ENCODE data around the gene TBC1D21. TPM values are rescaled to one million over a fixed set of nuclear protein-coding genes. Genes with fewer than 3 reads are reported as not detected.

Gene TBC1D21
- total and polyA plus RNA-seq, 10 of the 15 experiments (the other 5 are each of a cell fraction or from before 2014, with no cell fraction given): not detected

DNA sequence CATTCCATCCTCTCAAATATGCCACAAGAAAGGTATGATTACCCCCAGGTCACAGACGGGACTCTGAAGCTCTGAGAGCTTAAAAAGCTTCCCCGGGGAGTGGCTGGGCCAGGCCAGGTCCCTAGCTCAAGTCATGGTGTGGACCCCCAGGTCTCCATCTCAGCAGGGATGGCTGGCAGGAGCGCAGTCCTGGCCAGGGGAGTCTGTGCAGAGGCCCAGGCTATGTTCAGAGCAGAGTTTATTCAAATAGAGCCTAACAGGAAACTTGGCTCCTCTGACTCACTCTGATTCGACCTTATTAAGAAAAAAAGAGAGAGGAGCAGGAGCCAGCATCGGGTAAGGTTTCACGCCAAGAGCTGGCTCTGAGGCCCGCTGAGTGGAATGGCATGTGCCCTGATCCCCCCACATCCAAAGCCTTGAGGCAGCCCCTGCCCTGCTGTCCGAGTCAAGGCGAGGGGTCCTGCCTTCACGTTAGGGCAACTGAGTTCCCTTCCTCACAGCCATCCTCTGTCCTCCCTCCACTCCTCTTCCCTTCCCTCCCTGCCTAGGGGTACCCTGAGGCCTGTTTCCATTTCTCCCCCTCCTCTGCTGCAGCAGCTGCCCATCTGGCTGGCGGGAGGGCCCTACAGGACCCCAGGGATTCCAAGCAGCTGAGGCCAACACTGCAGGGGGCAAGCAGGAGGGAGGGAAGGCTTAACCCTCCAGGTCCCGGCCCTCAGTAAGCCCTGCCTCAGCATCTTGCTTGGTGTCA lies 51.0 kb downstream of the TBC1D21 start:
- H3K36me3 ChIP-seq (ENCODE audit: control insufficient read depth in 2 of 2, insufficient read depth in 2 of 2, low read length in 1 of 2): no peaks in the 10 kb centered on the region
- CTCF ChIA-PET: interaction anchor here (1.0 kb wide), 1 partner anchor 50 kb away, joined by 3 read pairs; no protein-coding TSS in a partner anchor
- H3K4me1 ChIP-seq (ENCODE audit: control insufficient read depth, insufficient read depth, low read length): no peaks in the 10 kb centered on the region
- no peak overlapping the region for H3K4me2 ChIP-seq (ENCODE audit: control insufficient read depth, insufficient read depth)
- H3K79me2 ChIP-seq (ENCODE audit: control insufficient read depth, insufficient read depth, low read length): no peaks in the 10 kb centered on the region
- no peak overlapping the region for H3K4me3 ChIP-seq
- H3K27me3 ChIP-seq (replicated peaks in 1 of 2; ENCODE audit: control insufficient read depth in 2 of 2, insufficient read depth in 2 of 2, low read length in 1 of 2): peaks cover 8 to 11% of the 10 kb centered on the region in 2 experiments
- WGBS (ENCODE audit: insufficient coverage, insufficient replicate concordance, low lambda C conversion rate, missing lambda C conversion rate): 8% methylated on average over 12 of the region's 12 CpGs
- RAD21 ChIA-PET (ENCODE audit: unreplicated experiment): no interaction called here
- in situ Hi-C loops (cut with MboI): no loop called here
- no peak overlapping the region for H3K9ac ChIP-seq (ENCODE audit: control insufficient read depth, insufficient read depth, low read length)
- no peak for DNase-seq (ENCODE audit: low read depth, low spot score)
- no peak for ATAC-seq
- no peaks in the 10 kb centered on the region for H3K9me3 ChIP-seq (replicated peaks; ENCODE audit: control insufficient read depth, insufficient read depth, low read length)
- no peaks in the 10 kb centered on the region for H4K20me1 ChIP-seq (ENCODE audit: control insufficient read depth, insufficient read depth)
- intact Hi-C loops (cut with micrococcal nuclease; ENCODE audit: unreplicated experiment): no loop called here
- H3K27ac ChIP-seq (ENCODE audit: control insufficient read depth, insufficient read depth): no peak overlapping the region
- TF ChIP-seq, protein P1, sequence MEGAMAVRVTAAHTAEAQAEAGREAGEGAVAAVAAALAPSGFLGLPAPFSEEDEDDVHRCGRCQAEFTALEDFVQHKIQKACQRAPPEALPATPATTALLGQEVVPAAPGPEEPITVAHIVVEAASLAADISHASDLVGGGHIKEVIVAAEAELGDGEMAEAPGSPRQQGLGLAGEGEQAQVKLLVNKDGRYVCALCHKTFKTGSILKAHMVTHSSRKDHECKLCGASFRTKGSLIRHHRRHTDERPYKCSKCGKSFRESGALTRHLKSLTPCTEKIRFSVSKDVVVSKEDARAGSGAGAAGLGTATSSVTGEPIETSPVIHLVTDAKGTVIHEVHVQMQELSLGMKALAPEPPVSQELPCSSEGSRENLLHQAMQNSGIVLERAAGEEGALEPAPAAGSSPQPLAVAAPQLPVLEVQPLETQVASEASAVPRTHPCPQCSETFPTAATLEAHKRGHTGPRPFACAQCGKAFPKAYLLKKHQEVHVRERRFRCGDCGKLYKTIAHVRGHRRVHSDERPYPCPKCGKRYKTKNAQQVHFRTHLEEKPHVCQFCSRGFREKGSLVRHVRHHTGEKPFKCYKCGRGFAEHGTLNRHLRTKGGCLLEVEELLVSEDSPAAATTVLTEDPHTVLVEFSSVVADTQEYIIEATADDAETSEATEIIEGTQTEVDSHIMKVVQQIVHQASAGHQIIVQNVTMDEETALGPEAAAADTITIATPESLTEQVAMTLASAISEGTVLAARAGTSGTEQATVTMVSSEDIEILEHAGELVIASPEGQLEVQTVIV (IDR thresholded peaks at IDR 0.05; ENCODE audit: borderline replicate concordance, partially characterized antibody): no peak
- TF ChIP-seq SRF (IDR thresholded peaks at IDR 0.05; ENCODE audit: low read depth in 2 of 2, low read length in 2 of 2): no peak
- no peak for TF ChIP-seq SREBF1 (IDR thresholded peaks at IDR 0.05; ENCODE audit: low read length)
- no peak for TF ChIP-seq BHLHE40 (IDR thresholded peaks at IDR 0.05; ENCODE audit: borderline replicate concordance in 1 of 2, low read depth in 2 of 2, low read length in 1 of 2)
- TF ChIP-seq SMAD5 (IDR thresholded peaks at IDR 0.05; ENCODE audit: low read depth): no peak
- no peak for TF ChIP-seq MTA2 (IDR thresholded peaks at IDR 0.05; ENCODE audit: low read depth)
- no peak for TF ChIP-seq TCF12 (IDR thresholded peaks at IDR 0.05; ENCODE audit: low read depth, low read length)
- TF ChIP-seq CHD4 (IDR thresholded peaks at IDR 0.05): no peak
- TF ChIP-seq NR2C1 (IDR thresholded peaks at IDR 0.05): no peak
- no peak for TF ChIP-seq STAT3 (IDR thresholded peaks at IDR 0.05; ENCODE audit: low read depth, low read length)
- TF ChIP-seq EP300 (IDR thresholded peaks at IDR 0.05; ENCODE audit: borderline replicate concordance in 1 of 2, control insufficient read depth in 1 of 2, low read depth in 2 of 2, low read length in 2 of 2): no peak
- TF ChIP-seq IKZF2 (IDR thresholded peaks at IDR 0.05): no peak
- TF ChIP-seq, protein P2, sequence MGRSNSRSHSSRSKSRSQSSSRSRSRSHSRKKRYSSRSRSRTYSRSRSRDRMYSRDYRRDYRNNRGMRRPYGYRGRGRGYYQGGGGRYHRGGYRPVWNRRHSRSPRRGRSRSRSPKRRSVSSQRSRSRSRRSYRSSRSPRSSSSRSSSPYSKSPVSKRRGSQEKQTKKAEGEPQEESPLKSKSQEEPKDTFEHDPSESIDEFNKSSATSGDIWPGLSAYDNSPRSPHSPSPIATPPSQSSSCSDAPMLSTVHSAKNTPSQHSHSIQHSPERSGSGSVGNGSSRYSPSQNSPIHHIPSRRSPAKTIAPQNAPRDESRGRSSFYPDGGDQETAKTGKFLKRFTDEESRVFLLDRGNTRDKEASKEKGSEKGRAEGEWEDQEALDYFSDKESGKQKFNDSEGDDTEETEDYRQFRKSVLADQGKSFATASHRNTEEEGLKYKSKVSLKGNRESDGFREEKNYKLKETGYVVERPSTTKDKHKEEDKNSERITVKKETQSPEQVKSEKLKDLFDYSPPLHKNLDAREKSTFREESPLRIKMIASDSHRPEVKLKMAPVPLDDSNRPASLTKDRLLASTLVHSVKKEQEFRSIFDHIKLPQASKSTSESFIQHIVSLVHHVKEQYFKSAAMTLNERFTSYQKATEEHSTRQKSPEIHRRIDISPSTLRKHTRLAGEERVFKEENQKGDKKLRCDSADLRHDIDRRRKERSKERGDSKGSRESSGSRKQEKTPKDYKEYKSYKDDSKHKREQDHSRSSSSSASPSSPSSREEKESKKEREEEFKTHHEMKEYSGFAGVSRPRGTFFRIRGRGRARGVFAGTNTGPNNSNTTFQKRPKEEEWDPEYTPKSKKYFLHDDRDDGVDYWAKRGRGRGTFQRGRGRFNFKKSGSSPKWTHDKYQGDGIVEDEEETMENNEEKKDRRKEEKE (IDR thresholded peaks at IDR 0.05): no peak
- TF ChIP-seq RELA (IDR thresholded peaks at IDR 0.05; ENCODE audit: borderline replicate concordance, partially characterized antibody): no peak
- TF ChIP-seq RCOR1 (conservative IDR thresholded peaks at IDR 0.05; ENCODE audit: low read depth, low read length): no peak
- FAIRE-seq: no peak
- no peak overlapping the region for H2AFZ ChIP-seq (ENCODE audit: control insufficient read depth, low read depth, low read length)
- no TSS peak for BruUV-seq (replicated peaks)
- POLR2A ChIA-PET: no interaction called here
- SMC1A ChIA-PET (ENCODE audit: uncharacterized antibody, unreplicated experiment): no interaction called here
